Uterus (tissue), 2 donors: ENCODE results near the gene SLC36A1.

ENCODE experiments used
- CTCF ChIP-seq, 4 experiments: fragments of 200-600 bp in 2 of 4; fragments of 450-650 bp in 2 of 4; sonication (generic) in 2 of 4; IDR thresholded peaks; one replicate each; pipeline ENCODE4 v1.5.1; 2016 to 2019; ENCODE audit warnings: antibody characterized with exemption in 4 of 4, mild to moderate bottlenecking in 2 of 4, moderate library complexity in 1 of 4
- POLR2A ChIP-seq, 2 donors: fragments of 450-650 bp; IDR thresholded peaks; one replicate each; pipeline ENCODE4 v1.6.1; 2016; ENCODE audit warnings: antibody characterized with exemption in 2 of 2, mild to moderate bottlenecking in 1 of 2, moderate library complexity in 1 of 2

DNA sequence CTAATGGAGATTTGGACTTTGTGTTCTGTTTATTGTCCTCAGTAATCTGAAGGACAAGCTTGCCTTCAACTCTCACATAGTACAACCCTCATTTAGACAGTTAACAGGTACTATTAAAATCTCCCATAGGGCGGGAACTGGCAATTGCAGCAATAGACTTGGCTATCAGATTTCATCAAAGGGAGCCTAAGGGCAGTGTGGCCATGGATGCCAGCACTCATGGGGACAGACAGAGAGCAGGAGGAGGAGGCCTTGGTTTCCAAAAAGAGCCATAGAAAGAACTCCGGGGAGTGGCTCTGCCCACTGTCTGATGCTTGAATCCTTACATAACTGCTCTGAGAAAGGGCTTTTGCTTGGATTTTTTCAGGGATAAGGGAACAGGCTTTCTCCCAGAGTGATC, 6.8 kb downstream of the SLC36A1 start:
- TF ChIP-seq CTCF (IDR thresholded peaks at IDR 0.05) (no peak), POLR2A (IDR thresholded peaks at IDR 0.05) (no peak)
